B cell (primary cell): Measurements from ENCODE around the gene DLG2.

ENCODE experiments used
- EZH2 ChIP-seq: IDR thresholded peaks from 2 replicates; pipeline ENCODE4 v1.6.1; 2012; ENCODE audit warnings: borderline replicate concordance, low read depth, mild to moderate bottlenecking, moderate library complexity, low read length; ENCODE audit not compliant: insufficient read depth, poor library complexity, severe bottlenecking
- TF ChIP-seq, protein P1 (sequence below): fragments of 200-600 bp; IDR thresholded peaks from one replicate; pipeline ENCODE4 v1.8.0; 2022; ENCODE audit warnings: antibody characterized with exemption, mild to moderate bottlenecking

DNA sequence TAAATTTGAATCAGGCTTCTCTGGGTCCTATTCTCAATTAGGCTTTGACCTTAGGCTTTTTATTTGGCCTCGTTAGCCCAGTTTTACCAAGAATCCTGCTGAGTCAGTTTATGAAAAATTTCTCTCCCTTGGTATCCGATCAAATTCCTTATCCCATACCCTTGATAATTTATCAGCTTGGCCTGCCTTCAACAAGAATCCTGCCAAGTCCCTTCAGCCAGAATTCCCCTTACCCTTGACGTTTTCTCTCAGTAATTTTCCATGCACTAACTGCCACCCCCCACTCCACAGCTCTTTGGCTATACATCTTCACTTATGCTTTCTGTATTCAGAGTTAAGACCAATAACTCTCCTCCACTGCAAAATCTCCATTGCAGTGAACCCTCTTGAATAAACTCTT, 1530.0 kb downstream of the DLG2 start:
- TF ChIP-seq, protein P1, sequence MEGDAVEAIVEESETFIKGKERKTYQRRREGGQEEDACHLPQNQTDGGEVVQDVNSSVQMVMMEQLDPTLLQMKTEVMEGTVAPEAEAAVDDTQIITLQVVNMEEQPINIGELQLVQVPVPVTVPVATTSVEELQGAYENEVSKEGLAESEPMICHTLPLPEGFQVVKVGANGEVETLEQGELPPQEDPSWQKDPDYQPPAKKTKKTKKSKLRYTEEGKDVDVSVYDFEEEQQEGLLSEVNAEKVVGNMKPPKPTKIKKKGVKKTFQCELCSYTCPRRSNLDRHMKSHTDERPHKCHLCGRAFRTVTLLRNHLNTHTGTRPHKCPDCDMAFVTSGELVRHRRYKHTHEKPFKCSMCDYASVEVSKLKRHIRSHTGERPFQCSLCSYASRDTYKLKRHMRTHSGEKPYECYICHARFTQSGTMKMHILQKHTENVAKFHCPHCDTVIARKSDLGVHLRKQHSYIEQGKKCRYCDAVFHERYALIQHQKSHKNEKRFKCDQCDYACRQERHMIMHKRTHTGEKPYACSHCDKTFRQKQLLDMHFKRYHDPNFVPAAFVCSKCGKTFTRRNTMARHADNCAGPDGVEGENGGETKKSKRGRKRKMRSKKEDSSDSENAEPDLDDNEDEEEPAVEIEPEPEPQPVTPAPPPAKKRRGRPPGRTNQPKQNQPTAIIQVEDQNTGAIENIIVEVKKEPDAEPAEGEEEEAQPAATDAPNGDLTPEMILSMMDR, result no peak
- TF ChIP-seq EZH2, result no peak
